GM19452 (cell line): ENCODE measurements around the gene ARID5B.
A peak's percentile ranks its signal among the peaks of the same experiment; 100 is the strongest.

Experiments used
- ATAC-seq: cut with Tn5 transposase; IDR thresholded peaks from one replicate; pipeline ENCODE4 v1.9.1; 2021; ENCODE audit not compliant: unreplicated experiment

The ARID5B gene

DNA sequence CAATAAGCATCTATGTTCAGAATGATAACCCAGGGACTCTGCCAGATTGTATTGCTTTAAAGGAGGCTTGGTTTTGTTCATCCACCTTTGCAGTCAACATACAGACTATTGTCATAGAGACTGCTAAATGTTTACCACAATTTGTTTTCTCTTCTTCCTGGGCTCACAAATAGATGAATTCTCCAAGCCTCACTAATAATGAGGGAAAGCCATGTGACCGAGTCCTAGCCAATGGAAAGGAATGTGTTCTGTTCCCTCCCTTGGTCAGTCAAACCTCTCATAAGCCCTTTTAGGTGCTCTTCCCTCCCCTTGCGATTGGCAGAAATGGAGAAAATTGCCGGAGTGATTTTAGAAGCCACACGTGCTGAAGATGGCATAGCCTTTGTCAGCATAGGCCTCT lies 230.2 kb downstream of the ARID5B start:
- ATAC-seq: no peak

DNA sequence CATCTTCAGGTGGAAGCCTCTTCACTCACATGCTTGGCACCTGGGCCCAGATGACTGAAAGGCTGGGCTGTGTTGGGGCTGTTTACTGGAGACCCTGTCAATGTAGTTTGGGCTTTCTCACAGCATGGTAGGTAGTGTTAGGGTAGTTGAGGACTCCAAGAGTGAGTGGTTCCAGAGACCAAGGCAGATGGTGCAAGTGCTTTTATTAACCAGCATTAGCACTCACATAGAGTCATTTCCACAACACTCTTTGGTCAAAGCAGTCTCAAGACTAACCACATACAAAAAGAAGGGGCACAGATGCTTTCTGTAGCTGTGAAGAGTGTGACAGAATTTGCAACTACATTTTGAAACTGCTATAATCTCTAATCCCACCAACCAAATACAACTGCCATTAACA lies 232.1 kb downstream of the ARID5B start:
- peak; percentile 96 for ATAC-seq

DNA sequence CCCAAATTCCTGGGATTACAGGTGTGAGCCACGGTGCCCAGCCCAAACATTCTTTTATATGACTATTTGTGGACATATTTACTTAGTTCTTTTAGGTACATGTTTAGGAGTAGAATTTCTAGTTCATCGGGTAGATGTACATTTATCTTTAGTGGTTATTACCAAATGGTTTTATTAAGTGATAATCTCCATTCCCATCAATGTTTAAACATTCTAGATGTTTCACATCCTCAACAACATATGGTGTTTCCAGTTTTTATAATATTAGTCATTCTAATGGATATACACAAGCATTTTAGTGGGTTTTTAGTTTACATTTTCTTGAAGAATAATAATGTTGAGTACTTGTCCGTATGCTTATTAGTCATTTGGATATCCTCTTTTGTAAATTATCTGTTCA lies 235.4 kb downstream of the ARID5B start:
- no peak for ATAC-seq
